SU-DHL-6 (cell line): ENCODE results near the gene GPR180.

Experiments used
- H2AFZ ChIP-seq: fragments of 200-600 bp; sonication (generic); 2 replicates; pipeline ENCODE4 v1.6.1; 2014; ENCODE audit warnings: low read depth, mild to moderate bottlenecking, moderate library complexity, mixed read lengths, antibody characterized with exemption, low read length; ENCODE audit not compliant: severe bottlenecking
- H3F3A ChIP-seq: fragments of 200-600 bp; shearing (Covaris generic); 2 replicates; pipeline ENCODE4 v1.6.0; 2016; ENCODE audit warnings: antibody characterized with exemption, mild to moderate bottlenecking; ENCODE audit not compliant: insufficient read depth
- H3K27ac ChIP-seq: fragments of 200-600 bp; sonication (generic); 2 replicates; pipeline ENCODE4 v1.5.1; 2016; ENCODE audit warnings: low read depth, mild to moderate bottlenecking, low read length, moderate library complexity, mixed read lengths
- H3K27me3 ChIP-seq: fragments of 200-600 bp; sonication (generic), shearing (Covaris generic); 2 replicates; pipeline ENCODE4 v1.6.0; 2014; ENCODE audit warnings: mild to moderate bottlenecking, low read length
- H3K36me3 ChIP-seq: fragments of 200-600 bp; sonication (generic); 2 replicates; pipeline ENCODE4 v1.6.1; 2014; ENCODE audit warnings: mild to moderate bottlenecking, low read length, mixed read lengths
- H3K4me2 ChIP-seq: fragments of 300-600, 200-600 bp; shearing (Covaris generic), sonication (generic); 2 replicates; pipeline ENCODE4 v1.6.0; 2014; ENCODE audit warnings: low read length, low read depth, mild to moderate bottlenecking; ENCODE audit not compliant: poor library complexity, severe bottlenecking
- H3K4me3 ChIP-seq: fragments of 200-600 bp; sonication (generic); 2 replicates; pipeline ENCODE4 v1.5.1; 2014; ENCODE audit warnings: antibody characterized with exemption, low read length, mild to moderate bottlenecking, mixed read lengths; ENCODE audit not compliant: insufficient read depth, poor library complexity, severe bottlenecking
- H3K79me2 ChIP-seq: fragments of 200-600 bp; sonication (generic); 2 replicates; pipeline ENCODE4 v1.6.1; 2014; ENCODE audit warnings: mild to moderate bottlenecking, low read length, moderate library complexity; ENCODE audit not compliant: insufficient read depth
- H3K9ac ChIP-seq: fragments of 200-600 bp; sonication (generic); 2 replicates; pipeline ENCODE4 v1.7.0; 2014; ENCODE audit warnings: mild to moderate bottlenecking, low read length
- H3K9me2 ChIP-seq: fragments of 200-600 bp; sonication (generic); replicated peaks from 2 replicates; pipeline ENCODE4 v1.6.1; 2014; ENCODE audit warnings: low read length; ENCODE audit not compliant: insufficient read depth
- H3K9me3 ChIP-seq: fragments of 200-600 bp; sonication (generic); 2 replicates; pipeline ENCODE4 v1.6.1; 2014; ENCODE audit warnings: low read length, mixed read lengths; ENCODE audit not compliant: insufficient read depth
- H4K20me1 ChIP-seq: fragments of 200-600 bp; sonication (generic); 2 replicates; pipeline ENCODE4 v1.6.1; 2014; ENCODE audit warnings: low read depth, mild to moderate bottlenecking, antibody characterized with exemption, low read length, moderate library complexity, mixed read lengths
- EZH2phosphoT487 ChIP-seq: fragments of 200-600 bp; sonication (generic), shearing (Covaris generic); conservative IDR thresholded peaks from 2 replicates; pipeline ENCODE4 v1.6.1; 2018; ENCODE audit warnings: mild to moderate bottlenecking, antibody characterized with exemption, low read length, moderate library complexity, mixed read lengths
- TF ChIP-seq, protein P1 (sequence below): fragments of 200-600 bp; sonication (generic); IDR thresholded peaks from one replicate; pipeline ENCODE4 v1.5.1; 2017; ENCODE audit warnings: antibody characterized with exemption, mild to moderate bottlenecking, low read length, moderate library complexity; ENCODE audit not compliant: insufficient read depth, poor library complexity, severe bottlenecking

GPR180 gene

DNA sequence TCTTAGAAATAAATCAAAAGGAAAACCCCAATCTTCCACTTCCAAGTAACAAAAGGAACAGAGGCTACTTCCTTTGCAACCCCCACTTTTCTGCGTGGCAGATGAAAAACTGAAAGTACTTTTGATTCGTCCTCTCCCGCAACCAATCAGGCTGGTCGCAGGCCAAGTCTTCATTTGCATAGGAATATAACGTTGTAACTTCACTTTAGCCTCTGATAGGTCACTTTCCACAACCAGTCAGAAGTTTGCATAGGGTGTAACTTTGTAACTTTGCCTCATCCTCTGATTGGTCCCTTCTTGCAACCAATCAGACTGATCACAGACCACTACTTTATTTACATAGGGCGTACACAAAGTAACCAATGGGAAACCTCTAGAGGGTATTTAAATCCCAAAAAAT is 42.9 kb upstream of the GPR180 start:
- Histone ChIP-seq H3K9me2 (no peaks in the 10 kb centered on the region), H3K9ac (no peak overlapping the region), H3F3A (no peaks in the 10 kb centered on the region), H4K20me1 (no peaks in the 10 kb centered on the region), H2AFZ (no peak overlapping the region), H3K36me3 (no peaks in the 10 kb centered on the region), H3K27ac (no peak overlapping the region), H3K4me2 (no peak overlapping the region), H3K79me2 (no peaks in the 10 kb centered on the region), H3K9me3 (no peaks in the 10 kb centered on the region), H3K4me3 (no peak overlapping the region), H3K27me3 (no peaks in the 10 kb centered on the region)
- TF ChIP-seq EZH2phosphoT487, result no peak
- TF ChIP-seq, protein P1, sequence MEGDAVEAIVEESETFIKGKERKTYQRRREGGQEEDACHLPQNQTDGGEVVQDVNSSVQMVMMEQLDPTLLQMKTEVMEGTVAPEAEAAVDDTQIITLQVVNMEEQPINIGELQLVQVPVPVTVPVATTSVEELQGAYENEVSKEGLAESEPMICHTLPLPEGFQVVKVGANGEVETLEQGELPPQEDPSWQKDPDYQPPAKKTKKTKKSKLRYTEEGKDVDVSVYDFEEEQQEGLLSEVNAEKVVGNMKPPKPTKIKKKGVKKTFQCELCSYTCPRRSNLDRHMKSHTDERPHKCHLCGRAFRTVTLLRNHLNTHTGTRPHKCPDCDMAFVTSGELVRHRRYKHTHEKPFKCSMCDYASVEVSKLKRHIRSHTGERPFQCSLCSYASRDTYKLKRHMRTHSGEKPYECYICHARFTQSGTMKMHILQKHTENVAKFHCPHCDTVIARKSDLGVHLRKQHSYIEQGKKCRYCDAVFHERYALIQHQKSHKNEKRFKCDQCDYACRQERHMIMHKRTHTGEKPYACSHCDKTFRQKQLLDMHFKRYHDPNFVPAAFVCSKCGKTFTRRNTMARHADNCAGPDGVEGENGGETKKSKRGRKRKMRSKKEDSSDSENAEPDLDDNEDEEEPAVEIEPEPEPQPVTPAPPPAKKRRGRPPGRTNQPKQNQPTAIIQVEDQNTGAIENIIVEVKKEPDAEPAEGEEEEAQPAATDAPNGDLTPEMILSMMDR, result no peak

DNA sequence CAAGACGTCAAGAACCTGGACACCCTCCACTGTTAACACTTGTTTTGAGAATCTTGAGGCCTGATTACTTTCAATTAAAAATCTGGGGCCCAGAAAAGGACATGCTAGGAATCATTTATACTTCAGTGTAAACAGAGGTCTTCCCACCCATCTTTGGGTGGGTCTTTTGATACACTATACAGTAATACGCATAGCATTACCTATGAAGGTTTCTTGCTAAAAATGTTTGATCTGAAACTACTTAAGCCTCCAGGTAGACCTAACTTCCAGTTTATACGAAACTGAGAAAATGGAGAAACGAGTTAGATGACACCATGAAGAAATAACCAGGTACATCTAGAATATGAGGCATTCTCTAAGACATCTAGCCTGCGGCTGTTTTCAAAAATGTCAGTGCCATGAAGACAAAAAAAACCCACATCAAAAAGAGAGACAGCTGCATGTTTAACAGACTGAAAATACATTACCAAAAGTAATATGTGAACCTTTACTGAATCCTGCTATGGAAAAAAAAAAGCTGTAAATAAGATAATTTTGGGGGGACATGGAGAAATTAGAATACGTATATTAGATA is 42.3 kb upstream of the GPR180 start:
- TF ChIP-seq, protein P1, result no peak
- TF ChIP-seq EZH2phosphoT487, result no peak
- Histone ChIP-seq H3K9me3 (no peaks in the 10 kb centered on the region), H3K27ac (no peak overlapping the region), H3F3A (no peaks in the 10 kb centered on the region), H3K27me3 (no peaks in the 10 kb centered on the region), H3K9ac (no peak overlapping the region), H3K36me3 (no peaks in the 10 kb centered on the region), H3K4me2 (no peak overlapping the region), H3K4me3 (no peak overlapping the region), H2AFZ (no peak overlapping the region), H3K9me2 (no peaks in the 10 kb centered on the region), H4K20me1 (no peaks in the 10 kb centered on the region), H3K79me2 (no peaks in the 10 kb centered on the region)

DNA sequence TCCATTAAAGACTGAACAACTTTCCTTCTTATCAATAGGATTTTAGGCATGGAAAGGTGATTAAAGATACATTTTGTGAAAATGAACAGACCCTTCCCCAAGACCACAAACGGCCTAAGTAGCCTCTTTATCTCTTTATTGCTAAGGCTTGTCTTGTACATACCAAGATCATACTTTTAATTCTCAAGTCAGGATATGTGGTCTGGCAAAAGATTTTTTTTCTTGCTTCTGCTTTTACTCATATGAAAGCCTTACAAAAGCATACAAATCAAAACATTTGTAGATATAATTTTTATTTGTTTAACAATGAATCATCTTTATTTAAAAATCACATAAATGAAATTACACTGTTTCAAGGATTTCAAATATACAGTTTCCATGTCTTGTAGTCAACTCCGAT is 41.5 kb upstream of the GPR180 start:
- H3K27ac ChIP-seq, result no peak overlapping the region
- TF ChIP-seq, protein P1, result no peak
- TF ChIP-seq EZH2phosphoT487, result no peak

More for the DNA sequence above, 41.5 kb upstream of the GPR180 start:
- no peaks in the 10 kb centered on the region for H4K20me1 ChIP-seq
- no peaks in the 10 kb centered on the region for H3K36me3 ChIP-seq
- H2AFZ ChIP-seq, result no peak overlapping the region
- H3K9me2 ChIP-seq, result no peaks in the 10 kb centered on the region
- H3K4me3 ChIP-seq, result no peak overlapping the region
- H3K79me2 ChIP-seq, result no peaks in the 10 kb centered on the region
- H3K4me2 ChIP-seq, result no peak overlapping the region
- H3F3A ChIP-seq, result no peaks in the 10 kb centered on the region
- H3K27me3 ChIP-seq, result no peaks in the 10 kb centered on the region
- H3K9ac ChIP-seq, result no peak overlapping the region
- no peaks in the 10 kb centered on the region for H3K9me3 ChIP-seq
